Mesothelial cell of epicardium (in vitro differentiated cells): ENCODE data around the gene CKS1B. TPM values are rescaled to one million over a fixed set of nuclear protein-coding genes. Genes with fewer than 3 reads are reported as not detected.
"Not testable (repeated sequence)": the region's sequence is repeated elsewhere in the genome, so short reads cannot be mapped to it uniquely, and the experiment has no call there.

Source experiments
- DNase-seq, 2 experiments: peaks; one replicate each; pipeline ENCODE4 v3.0.0; 2021; ENCODE audit warnings: low spot score in 2 of 2; ENCODE audit not compliant: unreplicated experiment in 2 of 2
- H3K27ac Mint-ChIP-seq: 2 replicates; pipeline ENCODE4 v1.8.0; 2021; ENCODE audit warnings: mixed read lengths
- H3K27me3 Mint-ChIP-seq: 2 replicates; pipeline ENCODE4 v1.8.0; 2021; ENCODE audit warnings: low read depth, mixed read lengths
- H3K36me3 Mint-ChIP-seq: 2 replicates; pipeline ENCODE4 v1.8.0; 2021; ENCODE audit warnings: mixed read lengths
- H3K4me1 Mint-ChIP-seq: 2 replicates; pipeline ENCODE4 v1.8.0; 2021; ENCODE audit warnings: mixed read lengths
- H3K4me3 Mint-ChIP-seq: 2 replicates; pipeline ENCODE4 v1.8.0; 2021; ENCODE audit warnings: mild to moderate bottlenecking, moderate library complexity, mixed read lengths
- H3K9me3 Mint-ChIP-seq: 2 replicates; pipeline ENCODE4 v1.8.0; 2021; ENCODE audit warnings: mixed read lengths
- CTCF ChIP-seq: fragments of 200-600 bp; sonication (generic); IDR thresholded peaks from one replicate; pipeline ENCODE4 v1.5.0; 2021; ENCODE audit warnings: antibody characterized with exemption; ENCODE audit not compliant: unreplicated experiment
- total RNA-seq: library from RNA; stranded (reverse); gene quantifications from 3 replicates; pipeline ENCODE4 v1.2.1, GENCODE V29; 2021

Gene CKS1B
- total RNA-seq, 1 donor from 2014 or later = 68.2 TPM

GRCh38 chr1:154990276-154990675 is 15.8 kb downstream of the CKS1B start:
- Mint-ChIP-seq H3K9me3 (no peaks in the 10 kb centered on the region), H3K4me3 (no peak overlapping the region), H3K4me1 (no peaks in the 10 kb centered on the region), H3K36me3 (peaks cover 12% of the 10 kb centered on the region), H3K27ac (no peak overlapping the region), H3K27me3 (no peaks in the 10 kb centered on the region)
- no peak for TF ChIP-seq CTCF
- DNase-seq = no peak

DNA sequence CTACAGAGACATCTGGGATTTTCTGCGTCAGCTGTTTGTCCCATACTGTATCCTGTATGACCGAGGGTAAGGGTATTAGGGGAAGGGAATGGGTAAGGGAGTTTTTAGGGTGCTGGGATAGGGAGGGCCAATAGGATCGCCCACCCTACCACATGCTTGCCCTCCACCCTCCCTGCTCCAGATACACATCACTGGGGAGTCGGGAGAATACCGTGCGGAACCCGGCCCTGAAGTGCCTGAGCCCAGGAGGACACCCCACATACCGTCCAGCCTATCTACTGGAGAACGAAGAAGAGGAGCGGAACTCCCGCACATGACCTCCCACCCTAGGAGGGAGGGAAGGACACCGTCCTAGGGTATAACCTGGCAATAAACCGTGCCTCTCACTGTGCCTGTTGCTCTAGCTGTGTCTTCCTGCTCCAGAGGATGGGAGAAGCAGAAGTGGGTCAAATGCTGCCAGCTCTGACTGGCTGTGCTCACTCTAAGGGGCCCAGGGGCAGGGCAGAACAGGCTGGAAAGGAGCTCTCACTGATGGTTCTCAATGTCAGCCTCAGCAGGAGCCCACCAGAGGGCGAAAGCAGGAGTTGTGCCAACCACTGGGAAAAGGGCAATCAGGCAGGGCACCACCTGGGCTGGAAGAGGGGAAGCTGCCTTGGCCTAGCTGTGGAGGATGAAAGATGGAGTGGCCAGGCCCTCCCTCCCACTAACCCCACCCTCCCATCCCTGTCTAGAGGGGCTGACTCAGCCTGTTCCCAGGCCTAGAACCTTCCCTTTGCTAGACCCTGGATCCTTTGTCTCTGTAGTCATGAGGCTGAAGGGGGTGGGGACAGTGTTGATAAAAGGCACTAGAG is 18.5 kb downstream of the CKS1B start:
- Mint-ChIP-seq H3K4me1 (peaks cover 2% of the 10 kb centered on the region), H3K9me3 (no peaks in the 10 kb centered on the region), H3K27ac (no peak overlapping the region), H3K36me3 (peaks cover 9% of the 10 kb centered on the region), H3K4me3 (no peak overlapping the region), H3K27me3 (no peaks in the 10 kb centered on the region)
- DNase-seq = no peak
- TF ChIP-seq CTCF = no peak

DNA sequence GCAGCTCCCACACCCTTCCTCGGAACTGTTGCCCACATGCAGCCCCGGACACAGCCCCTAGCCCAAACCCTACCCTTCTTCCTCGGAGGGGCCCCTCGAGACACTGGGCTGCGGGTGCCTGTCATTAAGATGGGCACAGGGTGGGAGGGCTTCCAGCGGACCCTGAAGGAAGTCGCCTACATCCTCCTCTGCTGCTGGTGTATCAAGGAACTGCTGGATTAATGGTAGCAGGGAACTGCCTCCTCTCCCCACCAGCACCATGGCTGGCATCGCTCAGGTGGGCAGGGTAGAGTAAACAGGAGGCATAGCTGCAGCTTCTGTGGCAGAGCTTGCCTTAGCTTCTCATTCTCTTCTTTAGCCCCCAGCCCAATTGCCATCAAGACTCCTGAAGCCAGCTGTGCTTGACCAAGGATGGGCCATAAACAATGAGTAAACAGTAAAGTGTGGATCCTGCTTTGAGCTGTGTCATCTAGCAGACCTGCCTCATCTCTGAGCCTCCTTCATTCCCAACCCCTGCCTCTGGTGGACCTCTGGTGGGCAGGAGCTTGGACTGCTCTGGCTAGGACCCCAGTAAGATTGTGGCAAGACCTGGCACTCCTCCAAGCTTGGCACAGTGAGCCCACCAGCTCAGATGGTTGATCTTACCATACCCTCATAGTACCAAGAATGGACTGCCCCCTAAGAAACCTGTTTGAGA is 19.2 kb downstream of the CKS1B start, which contains the start of gene LENEP:
Gene LENEP (plus strand): TSS at position 15 of the 697 bp plus-strand sequence. CDS start 22 bp downstream, at position 37.
- TF ChIP-seq CTCF = no peak
- Mint-ChIP-seq H3K36me3 (peaks cover 6% of the 10 kb centered on the region), H3K27me3 (no peaks in the 10 kb centered on the region), H3K27ac (no peak within 1 kb of the TSS), H3K4me1 (peaks cover 6% of the 10 kb centered on the region), H3K9me3 (no peaks in the 10 kb centered on the region), H3K4me3 (no peak within 1 kb of the TSS)
- no peak for DNase-seq

DNA sequence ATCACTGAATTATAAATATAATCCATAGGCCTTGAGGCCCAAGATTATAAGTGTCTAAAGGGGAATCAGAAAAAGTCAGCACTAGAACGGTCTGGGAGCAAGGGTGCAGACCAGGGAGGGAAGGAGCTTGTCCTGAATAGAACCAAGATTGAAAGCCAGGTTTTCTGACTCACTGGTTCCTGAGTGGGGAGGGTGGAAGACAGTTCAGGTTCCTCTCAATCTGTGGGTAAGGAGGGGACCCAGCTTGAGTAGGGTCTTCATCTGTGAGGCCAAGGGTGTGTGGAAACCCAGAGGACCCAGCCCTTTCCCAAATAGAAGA is 19.7 kb downstream of the CKS1B start:
- Mint-ChIP-seq H3K9me3 (no peaks in the 10 kb centered on the region), H3K4me1 (peaks cover 11% of the 10 kb centered on the region), H3K27me3 (no peaks in the 10 kb centered on the region), H3K27ac (no peak overlapping the region), H3K36me3 (peaks cover 6% of the 10 kb centered on the region), H3K4me3 (no peak overlapping the region)
- no peak for DNase-seq
- no peak for TF ChIP-seq CTCF

DNA sequence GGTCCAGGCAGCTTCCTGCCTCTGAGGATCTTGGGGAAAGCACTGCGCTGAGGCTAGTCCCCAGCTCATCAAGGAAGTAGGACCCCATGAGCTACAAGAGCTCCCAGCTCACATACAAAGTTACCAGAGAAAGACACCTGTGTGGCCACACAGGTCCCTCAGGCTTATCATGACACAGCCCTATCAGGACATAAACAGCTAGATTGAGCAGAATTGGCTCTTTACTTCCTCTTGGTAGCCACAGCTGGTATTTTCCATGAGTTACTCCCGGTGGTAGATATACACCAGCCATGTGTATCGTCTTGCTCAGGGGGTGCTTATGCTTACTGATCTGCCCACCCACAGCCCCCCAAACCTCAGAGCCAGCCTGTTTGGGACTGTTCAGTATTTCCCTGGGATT is 20.1 kb downstream of the CKS1B start:
- Mint-ChIP-seq H3K36me3 (peaks cover 4% of the 10 kb centered on the region), H3K4me1 (peaks cover 12% of the 10 kb centered on the region), H3K4me3 (no peak overlapping the region), H3K27me3 (no peaks in the 10 kb centered on the region), H3K27ac (no peak overlapping the region), H3K9me3 (no peaks in the 10 kb centered on the region)
- no peak for DNase-seq
- no peak for TF ChIP-seq CTCF

GRCh38 chr1:154995301-154995983 is 21.0 kb downstream of the CKS1B start:
- H3K27ac Mint-ChIP-seq, H3K9me3 Mint-ChIP-seq, H3K4me3 Mint-ChIP-seq, H3K36me3 Mint-ChIP-seq, H3K27me3 Mint-ChIP-seq, DNase-seq: not testable (repeated sequence)
- peaks cover 17% of the 10 kb centered on the region for H3K4me1 Mint-ChIP-seq
